IPS-NIHi7 (cell line): Measurements from ENCODE around the gene PTPRD.

Experiments used
- DNase-seq: peaks from one replicate; pipeline ENCODE4 v3.0.0; 2012; ENCODE audit warnings: mixed read lengths; ENCODE audit errors: extremely low spot score

PTPRD gene

DNA sequence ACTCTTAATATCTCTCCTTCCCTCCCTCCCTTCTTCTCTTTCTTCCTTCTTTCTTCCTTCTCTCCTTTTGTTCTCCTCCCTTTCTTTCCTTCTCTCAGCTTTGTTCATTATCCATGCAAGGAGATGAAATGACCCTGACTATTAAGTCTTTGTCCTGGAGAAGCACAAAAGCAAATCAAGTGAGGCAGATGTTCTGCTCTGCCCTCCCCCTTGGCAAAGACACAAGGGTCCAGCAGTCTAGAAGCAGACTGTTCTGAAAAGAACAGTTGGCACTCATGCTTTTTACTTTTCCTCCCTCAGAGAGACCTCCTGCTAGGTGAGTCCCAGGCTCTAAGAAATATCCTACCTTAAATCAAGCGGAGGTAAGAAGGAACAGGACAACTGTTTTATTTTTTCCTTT, 1745.7 kb downstream of the PTPRD start:
- no peak for DNase-seq

DNA sequence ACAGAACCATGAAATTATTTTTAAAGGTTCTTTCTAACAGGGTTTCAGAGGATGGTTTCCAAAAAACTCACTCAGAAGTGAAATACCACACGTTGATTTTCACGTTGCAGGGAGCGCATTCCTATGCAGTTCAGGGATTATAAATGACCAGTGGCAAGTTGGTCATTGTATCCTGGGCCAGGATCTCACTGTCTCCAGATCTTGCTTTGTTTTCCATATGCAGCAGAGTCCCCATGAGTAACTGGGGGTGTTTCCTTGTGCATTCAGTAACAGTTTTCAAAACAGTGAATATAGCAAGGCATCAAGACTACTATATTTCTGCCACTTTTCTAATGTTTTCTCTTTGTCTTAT, 1748.3 kb downstream of the PTPRD start:
- no peak for DNase-seq

GRCh38 chr9:8863886-8864544, 1748.8 kb downstream of the PTPRD start:
- no peak for DNase-seq

DNA sequence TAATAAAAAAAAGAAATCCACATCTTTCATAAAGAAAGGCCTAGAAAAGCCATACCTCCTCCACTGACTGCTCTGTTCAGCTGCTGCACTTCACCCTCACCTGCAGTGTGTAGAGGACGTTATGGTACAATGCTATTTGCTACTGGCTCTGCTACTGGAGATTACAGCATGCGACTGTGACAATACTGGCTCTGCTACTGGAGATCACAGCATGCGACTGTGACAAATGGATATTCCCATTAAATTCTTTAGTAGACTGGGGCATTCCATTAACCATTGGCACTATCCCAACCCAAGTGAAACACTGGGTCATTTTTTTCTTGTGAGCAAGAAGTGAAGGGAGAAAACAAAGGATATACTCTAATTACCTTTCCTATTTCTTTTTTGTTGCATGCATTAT, 1749.7 kb downstream of the PTPRD start:
- no peak for DNase-seq

GRCh38 chr9:8860925-8861324, 1751.9 kb downstream of the PTPRD start:
- no peak for DNase-seq

DNA sequence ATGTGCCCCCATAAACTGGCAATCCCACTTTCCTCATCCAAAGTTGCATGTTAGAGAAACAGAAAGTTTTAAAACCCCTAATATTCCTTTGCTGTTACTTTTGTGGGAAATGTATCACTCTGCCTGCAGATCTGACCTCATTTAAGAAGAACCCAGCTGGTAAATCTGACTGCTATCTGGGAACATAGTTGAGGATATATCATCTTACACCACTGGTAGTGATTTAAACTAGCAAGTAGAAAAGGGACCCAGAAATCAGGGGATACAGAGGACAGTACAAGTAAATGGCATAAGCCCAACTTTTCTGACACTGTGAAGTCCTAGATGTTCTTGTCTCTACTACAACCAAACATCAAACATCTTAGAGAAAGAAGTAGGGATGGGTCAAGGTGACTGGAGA, 1752.7 kb downstream of the PTPRD start:
- no peak for DNase-seq

GRCh38 chr9:8859416-8859815, 1753.4 kb downstream of the PTPRD start:
- DNase-seq: no peak

DNA sequence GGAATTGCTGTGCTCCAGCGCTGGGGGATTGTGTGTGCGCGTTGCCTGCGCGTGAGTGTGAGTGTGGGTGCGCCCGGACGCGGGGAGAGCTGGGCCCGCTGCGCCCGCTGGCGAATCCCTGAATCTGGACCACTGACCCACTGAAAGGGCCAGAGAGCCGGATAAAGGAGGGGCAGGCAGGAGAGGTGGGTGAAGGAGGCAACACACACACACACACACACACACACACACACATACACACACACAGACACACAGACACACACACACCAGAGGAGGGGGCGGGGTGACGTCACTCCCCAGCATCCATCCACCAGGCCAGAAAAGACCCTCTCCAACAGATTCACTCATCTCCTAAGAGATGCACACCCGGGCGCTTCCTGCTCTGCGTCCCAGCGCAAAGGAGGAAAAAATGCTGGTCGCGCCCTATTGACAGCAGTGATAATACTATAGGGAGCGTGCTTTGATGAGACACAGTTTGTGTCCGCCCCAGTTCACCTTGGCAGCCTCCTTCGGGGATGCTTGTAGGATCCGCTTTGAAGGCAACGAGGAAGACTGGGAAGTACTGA, 1754.1 kb downstream of the PTPRD start:
- DNase-seq: no peak

- peak; percentile 58 for DNase-seq
Observed at GRCh38 chr9:8857926-8858595, 1754.7 kb downstream of the PTPRD start.

GRCh38 chr9:8857068-8857925, 1755.5 kb downstream of the PTPRD start:
- peak; percentile 38 for DNase-seq

DNA sequence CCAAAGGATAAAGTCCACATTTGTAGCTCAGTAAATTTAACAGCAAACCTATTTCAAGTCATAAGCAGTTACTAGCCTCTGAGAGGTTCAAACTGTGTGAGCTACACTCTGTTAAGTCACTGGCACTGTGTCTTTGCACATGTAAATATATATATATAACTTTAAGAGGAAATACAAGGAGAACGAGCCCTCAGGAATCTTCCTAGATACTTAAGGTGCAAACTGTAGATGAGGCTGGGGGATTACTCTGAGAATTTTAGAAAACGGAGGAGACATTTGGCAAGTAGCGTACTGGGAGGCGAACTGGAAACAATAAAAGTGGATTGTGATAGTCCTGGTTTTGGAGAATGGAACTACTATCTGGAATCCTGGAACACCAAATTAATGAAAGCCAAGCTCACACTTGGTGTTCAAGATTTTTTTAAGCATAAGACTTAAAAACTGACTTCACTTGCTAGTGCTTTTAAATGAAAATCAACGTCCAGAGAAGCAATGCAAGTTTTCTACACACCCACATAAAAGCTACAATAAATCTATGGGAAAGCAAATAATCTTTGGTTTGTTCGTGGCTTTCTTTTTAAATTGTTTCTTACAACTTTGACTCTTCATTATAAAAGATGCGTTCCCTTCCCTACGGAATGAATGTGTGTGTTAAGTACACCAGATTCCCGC, 1756.3 kb downstream of the PTPRD start:
- DNase-seq: no peak

GRCh38 chr9:8855046-8855445, 1757.8 kb downstream of the PTPRD start:
- DNase-seq: no peak

GRCh38 chr9:8852301-8852864, 1760.4 kb downstream of the PTPRD start:
- DNase-seq: no peak

GRCh38 chr9:8850914-8851313, 1761.9 kb downstream of the PTPRD start:
- no peak for DNase-seq

DNA sequence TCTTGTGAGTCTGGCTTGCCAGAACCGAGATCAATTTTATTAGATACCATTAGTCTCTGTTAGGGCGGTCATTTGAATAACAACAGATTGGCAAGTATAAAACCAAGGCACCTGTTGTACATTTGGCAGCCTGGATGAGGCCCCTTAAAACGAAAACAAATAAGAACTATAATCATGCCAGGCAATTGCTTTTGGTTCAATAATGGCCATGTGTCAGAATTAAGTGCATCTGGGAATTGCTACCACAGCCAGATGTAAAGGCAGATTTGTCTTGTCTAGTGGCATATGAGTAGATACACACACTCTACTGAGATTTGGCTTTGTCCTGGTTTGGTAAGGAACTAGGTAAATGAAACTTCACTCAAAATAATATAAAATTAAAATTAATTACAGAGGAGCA, 1767.0 kb downstream of the PTPRD start:
- no peak for DNase-seq

- no peak for DNase-seq
Observed at GRCh38 chr9:8845376-8845775, 1767.4 kb downstream of the PTPRD start.

DNA sequence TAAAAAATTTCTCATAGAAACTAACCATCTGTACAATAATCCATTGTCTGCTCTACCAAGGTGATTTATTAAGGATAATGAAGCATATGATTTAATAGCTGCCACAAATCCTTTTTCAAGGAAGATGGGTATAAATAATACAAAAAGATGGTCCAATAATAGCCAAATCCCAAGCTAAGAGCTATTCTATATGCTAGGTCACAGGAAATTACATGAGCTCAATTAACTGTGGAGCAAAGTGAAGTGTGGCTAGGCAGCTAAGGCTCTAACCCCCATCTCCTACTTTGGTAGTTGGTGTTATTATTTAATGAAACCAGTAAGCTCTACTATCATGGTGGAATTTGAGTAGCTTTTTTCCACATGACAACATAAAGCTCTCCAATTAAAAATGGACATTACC, 1768.3 kb downstream of the PTPRD start:
- no peak for DNase-seq

DNA sequence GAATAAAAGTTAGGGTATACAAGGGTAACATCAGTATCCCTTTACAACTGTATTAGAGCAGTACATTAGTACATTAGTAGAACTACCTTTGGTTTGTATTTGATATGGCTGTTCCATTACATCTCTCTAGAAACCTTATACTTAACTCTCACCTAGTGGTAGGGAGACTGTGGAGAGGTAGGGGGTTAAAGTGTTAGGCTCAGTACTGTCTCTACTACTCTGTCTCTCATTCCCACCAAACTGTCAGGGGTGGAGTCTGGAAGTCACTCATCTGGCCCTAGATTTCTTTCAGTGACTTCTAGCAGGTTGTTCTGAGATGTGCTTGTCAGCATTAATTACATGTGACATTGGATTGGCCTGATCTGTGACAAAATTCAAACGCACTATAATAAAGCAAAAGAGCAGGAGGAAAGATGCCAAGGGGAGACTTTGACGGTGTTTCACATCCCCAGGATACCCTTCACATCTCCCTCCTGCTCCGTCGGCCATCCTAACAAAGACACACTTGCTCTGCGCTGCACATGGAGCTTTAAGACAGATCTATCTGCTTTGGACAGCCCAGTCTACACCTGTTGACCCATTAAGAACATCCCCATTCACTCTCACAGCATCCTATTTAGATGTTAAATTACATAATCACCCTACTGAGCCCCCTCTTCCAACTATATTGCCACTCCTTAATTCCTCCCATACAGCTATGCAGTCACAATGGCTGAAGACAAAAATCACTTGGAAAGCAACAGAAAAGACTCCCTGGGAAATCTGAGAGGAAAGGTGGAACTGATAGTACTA, 1770.2 kb downstream of the PTPRD start:
- no peak for DNase-seq

DNA sequence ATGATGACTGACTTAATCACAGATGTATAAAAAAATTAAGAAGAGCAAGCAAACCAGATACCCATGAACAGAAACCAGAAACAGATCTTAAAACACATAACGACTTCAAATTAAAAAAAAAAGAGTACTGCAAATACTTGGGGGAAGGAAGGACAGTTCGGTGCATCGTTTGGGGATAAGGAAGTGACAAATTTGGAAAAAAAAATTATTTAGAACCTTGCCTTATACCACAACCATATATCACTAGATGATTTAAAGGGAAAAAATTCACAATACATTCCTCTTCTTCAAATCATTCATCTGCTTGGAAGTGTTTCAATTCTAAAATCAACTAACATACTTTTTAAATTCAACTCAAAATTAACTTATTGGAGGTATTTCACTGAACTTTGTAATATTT, 1774.7 kb downstream of the PTPRD start:
- DNase-seq: no peak

DNA sequence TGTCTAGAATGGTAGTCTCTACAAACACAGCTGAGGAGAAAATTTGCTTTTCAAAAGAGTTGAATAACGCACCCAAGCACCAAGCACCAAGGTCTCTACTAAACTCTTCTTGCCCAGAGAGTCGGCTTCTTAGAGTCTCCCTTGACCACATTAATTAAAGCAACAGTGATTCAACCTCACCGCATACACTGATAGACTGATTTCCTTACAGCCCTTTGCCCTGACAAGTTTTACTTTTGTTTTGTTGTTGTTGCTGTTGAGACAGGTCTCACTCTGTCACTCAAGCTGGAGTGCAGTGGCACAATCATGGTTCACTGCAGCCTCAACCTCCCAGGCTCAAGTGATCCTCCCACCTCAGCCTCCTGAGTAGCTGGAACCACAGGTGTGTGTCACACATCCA, 1777.5 kb downstream of the PTPRD start:
- no peak for DNase-seq

DNA sequence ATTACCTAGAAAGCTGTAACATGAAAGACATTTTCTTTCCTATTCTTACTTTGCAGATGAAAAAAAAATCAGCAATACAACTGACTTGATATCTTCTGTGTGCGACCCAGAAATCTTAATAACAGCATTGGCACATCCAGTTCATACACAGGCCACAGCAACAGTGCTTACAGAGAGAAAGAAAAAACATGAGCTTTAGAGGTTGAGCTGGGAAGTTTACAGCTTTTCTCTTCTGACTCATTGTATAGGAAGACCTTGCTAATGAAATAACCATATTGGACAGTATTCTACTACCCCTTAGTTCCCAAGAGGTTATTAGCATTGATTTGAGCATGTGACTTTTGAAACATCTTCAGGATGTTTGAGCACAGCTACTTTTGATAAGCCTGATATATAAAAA, 1779.8 kb downstream of the PTPRD start:
- DNase-seq: no peak
